ENCODE data around the gene LAIR2. TPM values are rescaled to one million over a fixed set of nuclear protein-coding genes. Genes with fewer than 3 reads are reported as not detected.

Gene LAIR2
- total RNA-seq, 4 donors from 2014 or later: not detected

- TF ChIP-seq, protein P1, sequence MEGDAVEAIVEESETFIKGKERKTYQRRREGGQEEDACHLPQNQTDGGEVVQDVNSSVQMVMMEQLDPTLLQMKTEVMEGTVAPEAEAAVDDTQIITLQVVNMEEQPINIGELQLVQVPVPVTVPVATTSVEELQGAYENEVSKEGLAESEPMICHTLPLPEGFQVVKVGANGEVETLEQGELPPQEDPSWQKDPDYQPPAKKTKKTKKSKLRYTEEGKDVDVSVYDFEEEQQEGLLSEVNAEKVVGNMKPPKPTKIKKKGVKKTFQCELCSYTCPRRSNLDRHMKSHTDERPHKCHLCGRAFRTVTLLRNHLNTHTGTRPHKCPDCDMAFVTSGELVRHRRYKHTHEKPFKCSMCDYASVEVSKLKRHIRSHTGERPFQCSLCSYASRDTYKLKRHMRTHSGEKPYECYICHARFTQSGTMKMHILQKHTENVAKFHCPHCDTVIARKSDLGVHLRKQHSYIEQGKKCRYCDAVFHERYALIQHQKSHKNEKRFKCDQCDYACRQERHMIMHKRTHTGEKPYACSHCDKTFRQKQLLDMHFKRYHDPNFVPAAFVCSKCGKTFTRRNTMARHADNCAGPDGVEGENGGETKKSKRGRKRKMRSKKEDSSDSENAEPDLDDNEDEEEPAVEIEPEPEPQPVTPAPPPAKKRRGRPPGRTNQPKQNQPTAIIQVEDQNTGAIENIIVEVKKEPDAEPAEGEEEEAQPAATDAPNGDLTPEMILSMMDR (IDR thresholded peaks at IDR 0.05; ENCODE audit: low read depth): no peak
Observed at GRCh38 chr19:54462047-54462654, 40.5 kb upstream of the LAIR2 start.

GRCh38 chr19:54462655-54463530, 39.7 kb upstream of the LAIR2 start:
- TF ChIP-seq, protein P1 (IDR thresholded peaks at IDR 0.05; ENCODE audit: low read depth): no peak

DNA sequence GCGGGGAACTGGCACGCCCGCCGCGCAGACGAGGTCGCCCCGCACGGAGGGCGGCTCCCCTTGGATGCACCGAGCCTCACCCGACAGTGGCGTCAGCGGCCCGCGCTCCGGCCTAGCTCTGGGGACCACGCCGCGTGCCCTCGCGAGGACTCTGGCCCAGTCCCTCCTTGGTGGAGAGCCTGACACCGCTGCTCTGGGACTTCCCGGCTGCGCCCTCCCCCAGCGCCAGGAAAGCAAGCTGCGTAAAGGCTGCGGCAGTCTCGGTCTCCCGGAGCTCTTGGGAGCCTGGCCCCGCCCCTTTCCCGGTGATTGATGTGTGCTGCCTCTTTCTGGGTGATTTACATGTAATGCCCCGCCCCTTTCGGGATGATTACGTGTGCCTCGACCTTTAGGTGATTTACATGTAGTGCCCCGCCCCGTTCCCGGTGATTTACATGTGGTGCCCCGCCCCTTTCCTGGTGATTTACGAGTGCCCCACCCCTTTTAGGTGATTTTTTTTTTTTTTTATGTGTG, 39.0 kb upstream of the LAIR2 start, which contains the start of gene LENG9:
TSS of gene LENG9 (minus strand) at position 248 of the 513 bp plus-strand sequence. CDS start 252 bp downstream, outside the sequence.
- TF ChIP-seq, protein P1 (IDR thresholded peaks at IDR 0.05; ENCODE audit: low read depth): no peak

DNA sequence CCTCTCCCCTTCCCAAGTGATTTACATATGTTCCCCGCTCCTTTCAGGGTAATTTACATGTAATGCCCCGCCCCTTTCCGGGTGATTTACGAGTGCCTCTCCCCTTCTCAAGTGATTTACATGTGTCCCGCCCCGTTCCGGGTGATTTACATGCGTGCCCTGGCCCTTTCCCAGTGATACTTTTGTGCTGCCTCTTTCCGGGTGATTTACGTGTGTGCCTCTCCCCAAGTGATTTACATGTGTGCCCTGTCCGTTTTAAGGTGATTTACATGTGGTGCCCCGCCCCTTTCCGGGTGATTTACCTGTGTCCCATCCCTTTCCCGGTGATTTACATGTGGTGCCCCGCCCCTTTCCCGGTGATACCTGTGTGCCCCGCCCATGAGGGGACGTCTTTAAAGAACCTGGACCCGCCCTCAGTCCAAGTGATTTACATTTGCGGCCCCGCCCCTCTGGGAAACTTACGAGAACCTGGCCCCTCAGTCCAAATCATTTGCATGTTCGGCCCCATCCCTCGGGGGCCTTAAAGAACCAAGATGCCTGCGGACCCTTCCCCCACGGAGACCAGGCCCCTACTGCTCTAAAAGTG, 38.5 kb upstream of the LAIR2 start:
- TF ChIP-seq, protein P1 (IDR thresholded peaks at IDR 0.05; ENCODE audit: low read depth): no peak

DNA sequence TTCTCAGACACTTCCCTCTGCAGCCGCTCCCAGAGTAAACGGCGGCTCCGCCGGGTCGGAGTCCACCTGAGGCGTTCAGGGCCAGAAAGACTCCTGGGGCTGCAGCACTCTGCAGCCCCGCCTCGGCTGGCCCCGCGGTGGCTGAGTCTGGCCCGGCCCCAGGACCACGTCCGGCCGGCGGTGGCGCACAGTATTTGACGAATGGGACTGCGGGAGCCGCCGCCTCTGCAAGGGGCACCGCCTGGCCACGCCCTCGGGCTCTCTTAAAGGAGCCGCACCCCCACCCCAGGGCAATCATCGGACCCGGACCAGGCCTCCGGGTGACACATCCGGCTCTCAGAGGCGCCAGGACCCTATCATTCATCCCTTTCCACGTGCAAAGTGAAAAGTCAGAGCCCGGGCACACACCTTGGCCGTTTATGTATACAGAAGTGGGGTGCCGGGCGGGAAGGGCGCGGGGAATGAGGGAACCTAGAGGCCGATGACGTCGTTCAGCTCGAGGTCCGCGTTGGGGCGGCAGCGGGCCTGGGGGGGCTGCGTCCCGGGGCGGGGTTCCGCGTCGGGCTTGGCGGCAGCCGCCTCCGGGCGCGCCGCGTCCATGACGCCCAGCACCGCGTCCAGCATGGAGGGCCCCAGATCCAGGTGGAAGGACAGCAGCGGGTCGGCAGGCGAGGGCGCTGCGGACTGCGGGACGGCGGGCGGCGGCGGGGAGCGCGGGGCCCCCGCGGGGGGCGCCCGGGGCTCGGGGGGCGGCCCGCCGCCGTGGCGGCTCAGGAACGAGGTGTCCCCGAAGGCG, 37.8 kb upstream of the LAIR2 start:
- TF ChIP-seq, protein P1 (IDR thresholded peaks at IDR 0.05; ENCODE audit: low read depth): no peak

DNA sequence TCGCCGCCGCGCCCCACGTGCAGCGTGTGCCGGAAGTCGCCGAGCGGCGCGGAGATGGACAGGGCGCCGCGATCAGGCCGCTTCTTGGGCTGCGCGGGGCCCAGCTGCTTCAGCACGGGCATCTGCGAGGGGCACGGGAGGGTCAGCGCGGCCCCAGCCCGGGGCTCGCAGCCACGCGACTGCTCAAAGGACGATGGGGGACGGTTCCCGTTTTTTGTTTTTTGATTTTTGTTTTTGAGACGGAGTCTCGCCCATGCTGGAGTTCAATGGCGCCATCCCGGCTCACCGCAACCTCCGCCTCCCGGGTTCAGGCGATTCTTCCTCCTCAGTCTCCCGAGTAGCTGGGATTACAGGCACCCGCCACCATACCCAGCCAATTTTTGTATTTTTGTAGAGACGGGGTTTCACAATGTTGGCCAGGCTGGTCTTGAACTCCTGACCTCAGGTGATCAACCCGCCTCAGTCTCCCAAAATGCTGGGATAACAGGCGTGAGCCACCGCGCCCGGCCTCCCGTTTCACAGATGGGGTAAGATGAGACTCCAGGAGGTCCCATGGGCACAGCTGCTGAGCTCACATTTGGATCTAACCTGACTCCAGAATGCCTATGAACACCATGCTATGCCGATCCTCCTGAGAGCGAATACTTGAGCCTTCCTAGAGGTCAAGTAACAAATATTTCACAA, 37.1 kb upstream of the LAIR2 start:
- TF ChIP-seq, protein P1 (IDR thresholded peaks at IDR 0.05; ENCODE audit: low read depth): no peak
